ENCODE data around the gene IGBP1. TPM values are rescaled to one million over a fixed set of nuclear protein-coding genes. Genes with fewer than 3 reads are reported as not detected.
A peak's percentile ranks its signal among the peaks of the same experiment; 100 is the strongest.
"Not testable (repeated sequence)": the region's sequence is repeated elsewhere in the genome, so short reads cannot be mapped to it uniquely, and the experiment has no call there.

IGBP1 gene
- polyA plus RNA-seq (2013, experiment 1 of 2; ENCODE audit: insufficient read length): 31.3 TPM
- polyA plus RNA-seq (2013, experiment 2 of 2; ENCODE audit: insufficient read length): 50.3 TPM

DNA sequence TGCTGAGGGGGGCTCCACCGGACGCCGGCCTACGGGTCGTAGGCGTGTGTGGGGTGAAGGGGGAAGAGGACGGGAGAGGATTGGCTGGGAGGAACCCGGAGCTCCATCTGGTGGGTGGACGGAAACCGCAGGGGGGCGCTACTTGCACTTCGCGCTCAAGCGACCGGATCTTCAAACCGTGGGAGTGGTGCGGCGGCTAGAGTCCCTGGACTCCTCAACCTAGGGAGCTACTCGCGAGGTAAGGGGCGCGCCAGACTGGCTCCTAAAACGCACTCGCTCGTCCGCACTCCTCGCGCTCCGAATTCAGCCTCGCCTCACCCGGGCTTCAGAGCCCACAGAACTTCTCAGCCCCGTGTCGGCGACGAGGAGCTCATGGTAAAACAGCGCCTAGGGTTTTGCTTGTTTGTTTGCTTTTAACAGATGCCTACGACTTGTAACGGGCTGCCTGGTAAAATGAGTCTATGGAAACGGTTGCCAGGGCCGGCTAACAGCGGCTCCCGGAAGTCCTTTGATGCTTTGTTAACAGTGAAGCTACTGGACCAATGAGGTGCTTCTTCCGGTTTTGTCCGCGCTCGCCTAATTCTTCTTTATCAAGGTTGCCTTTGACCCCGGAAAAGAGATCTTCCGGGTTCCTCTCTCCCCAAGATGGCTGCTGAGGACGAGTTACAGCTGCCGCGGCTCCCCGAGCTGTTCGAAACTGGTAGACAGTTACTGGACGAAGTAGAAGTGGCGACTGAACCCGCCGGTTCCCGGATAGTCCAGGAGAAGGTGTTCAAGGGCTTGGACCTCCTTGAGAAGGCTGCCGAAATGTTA, at the start of gene IGBP1:
Gene IGBP1, plus strand, starts transcription at position 145 of the 813 bp plus-strand sequence. Its CDS starts 501 bp downstream, at position 646.
- peak; percentile 87 for DNase-seq

DNA sequence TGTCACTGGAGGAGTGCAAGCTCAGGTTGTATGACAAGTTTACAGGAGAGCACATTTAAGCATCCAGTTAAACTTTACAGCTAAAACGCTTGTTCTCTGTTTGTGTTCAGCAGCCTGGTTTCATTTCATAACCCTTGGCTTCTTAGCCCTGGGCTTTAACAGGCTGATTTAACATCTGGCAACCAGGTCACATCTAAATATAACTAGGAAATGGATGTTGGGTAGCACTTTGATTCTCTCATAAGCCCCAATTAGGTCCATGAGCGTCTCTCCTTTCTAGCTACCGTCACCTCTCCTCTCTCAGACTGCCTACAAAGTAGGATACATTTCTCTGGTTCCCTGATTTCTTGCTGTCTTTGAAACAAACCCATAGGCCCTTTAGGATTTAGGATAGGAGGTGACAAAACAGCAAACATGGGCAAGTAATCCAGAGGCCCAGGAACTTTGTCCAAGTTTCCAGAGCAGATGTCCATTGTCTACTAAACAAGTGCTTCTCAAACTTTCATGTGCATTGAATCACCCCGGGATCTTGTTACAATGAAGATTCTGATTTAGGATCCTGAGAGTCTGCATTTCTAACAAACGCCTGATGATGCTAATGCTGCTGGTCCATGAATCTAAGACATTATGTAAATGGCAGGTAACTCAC, 48.5 kb upstream of the IGBP1 start:
- no peak for DNase-seq

DNA sequence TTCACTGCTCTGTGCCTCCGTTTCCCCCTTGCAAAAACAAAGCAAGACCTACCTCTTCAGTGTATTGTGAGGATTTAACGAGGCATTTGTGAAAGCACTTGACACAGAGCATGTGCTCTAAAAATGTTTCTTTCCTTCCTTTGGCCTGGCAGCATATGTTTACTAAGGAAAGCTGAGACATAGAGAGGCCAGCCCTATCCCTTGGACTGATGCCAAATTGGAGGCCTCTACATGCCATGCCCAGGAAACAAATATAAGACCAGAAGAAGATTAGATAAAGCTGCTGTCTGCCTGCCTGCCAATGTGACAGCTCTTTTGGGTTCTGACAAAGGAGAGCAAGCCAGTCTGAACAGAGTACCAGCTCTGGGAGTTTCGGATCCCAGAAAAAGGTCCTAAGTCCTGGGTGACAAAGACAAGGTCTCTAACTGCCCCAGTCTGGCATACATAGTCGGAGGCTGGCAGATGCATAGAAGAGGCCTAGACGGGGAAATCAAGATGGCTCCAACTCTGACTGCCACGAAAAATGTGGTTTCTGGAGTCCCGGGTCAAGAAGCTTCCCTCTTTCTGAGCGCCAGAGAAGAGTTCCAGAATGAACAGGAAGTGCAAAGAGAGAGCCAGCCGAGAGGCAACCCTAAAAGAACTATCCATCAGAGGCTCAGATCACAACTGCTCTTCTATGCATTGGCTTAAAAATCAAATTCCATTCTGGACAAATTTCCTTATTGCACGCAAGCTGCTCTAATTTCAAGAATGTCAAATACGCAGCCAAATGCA, 45.2 kb upstream of the IGBP1 start:
- DNase-seq: peak; percentile 56

DNA sequence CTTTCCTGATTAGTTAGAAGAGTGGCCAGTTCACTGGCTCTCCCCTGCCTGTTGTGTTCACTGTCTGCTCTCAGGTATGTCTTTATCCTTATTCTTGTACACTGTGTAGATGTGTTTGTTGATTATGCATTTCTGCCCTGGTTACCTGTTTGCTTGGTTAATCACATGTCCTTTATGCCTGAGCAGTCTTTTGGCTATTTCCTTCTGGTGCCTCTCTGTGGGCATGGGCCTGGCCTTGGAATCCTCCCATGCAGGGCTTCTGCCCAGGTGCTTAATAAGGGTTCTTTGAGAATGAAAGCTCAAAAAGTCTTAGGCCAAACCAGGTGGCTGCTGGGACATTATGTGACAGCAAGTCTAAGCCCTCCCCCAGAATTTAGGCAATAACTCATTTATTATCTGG, 44.5 kb upstream of the IGBP1 start:
- no peak for DNase-seq

DNA sequence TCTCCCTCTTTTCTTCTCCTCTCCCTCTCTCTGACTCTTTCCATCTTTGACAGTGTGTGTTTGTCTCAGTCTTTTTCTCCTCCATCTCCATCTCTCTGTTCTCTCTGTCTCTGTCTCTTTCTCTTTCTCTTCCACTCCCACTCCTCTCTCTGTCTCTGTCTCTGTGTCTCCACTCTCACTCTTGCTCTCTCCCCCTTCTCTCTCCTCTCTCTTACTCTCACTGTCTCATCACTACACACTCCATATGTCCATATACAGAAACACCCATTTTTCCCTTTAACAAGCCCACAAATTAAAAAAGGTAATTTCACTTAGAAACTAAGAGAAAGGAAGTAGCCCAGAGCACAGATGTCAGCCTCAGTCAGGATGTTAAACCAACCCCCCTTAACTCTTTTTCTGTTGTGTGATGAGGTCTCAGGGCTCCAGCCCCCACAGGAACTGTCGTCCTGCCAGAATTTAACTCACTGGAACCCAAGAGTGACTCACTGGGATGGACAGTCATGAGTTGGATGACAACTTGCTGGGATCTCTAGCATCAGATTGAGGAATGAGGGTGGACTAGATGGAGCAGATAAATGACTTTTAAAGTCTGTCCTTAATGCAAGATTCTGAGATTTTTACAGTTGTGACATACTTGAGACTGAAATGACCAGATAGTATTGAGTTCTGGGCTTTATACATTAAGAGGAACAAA, 43.5 kb upstream of the IGBP1 start:
- DNase-seq: peak; percentile 89

DNA sequence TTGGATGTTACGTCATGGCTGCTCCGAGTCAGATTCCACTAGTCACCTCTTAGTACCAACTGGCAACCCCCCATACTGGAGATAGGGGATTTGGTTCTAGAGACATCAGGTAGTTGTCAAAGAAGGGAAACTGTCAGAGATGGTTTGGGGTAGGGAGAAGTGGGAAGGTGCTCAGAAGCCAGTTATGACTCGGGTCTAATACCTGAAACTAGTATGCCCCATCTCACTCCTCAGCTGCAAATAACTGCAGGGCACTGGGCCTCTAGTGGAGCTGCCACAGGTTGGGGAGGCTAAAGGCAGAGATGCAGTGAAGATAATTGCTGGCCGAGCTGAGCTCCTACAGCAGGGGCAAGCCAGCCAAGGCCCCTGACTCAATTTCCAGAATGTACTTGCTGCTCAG, 41.0 kb upstream of the IGBP1 start:
- no peak for DNase-seq

DNA sequence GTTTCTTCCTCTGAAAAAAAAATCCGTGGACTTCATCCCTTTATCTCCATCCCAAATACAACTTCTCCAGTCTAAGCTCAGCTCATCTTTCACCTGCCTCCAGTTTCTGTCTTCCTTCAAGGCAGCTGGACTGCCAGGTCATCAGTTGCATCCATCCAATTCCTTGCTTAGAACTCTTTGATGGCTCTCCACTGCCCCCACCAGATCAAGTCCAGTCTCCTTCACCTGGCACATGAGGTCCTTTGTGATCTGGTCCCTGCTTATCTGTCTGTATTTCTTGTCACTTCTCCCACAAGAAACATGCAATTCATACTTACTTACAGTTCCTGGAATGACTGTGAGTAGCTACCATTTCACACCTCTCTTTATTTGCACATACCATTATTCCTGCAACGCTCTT, 37.2 kb upstream of the IGBP1 start:
- DNase-seq: peak; percentile 16

DNA sequence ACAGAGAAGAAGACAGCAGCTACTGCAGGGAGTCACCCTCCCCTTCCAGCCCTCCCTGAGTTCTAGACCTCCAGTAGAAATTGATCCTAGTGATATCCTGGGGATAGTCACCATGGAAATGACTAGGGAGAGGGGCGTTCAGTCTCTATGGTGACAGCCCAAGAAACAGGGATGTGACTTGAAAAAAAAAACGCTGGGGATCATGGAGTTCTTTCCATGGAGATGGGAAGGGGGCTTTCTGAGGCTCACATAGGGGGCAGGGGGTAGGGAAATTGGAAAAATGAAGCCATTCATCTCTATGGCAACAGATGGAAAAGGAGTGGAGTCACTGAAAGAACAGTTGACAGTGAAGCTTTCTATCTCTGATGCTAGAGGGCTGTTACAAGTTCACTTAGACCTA, 28.0 kb upstream of the IGBP1 start:
- DNase-seq: no peak

DNA sequence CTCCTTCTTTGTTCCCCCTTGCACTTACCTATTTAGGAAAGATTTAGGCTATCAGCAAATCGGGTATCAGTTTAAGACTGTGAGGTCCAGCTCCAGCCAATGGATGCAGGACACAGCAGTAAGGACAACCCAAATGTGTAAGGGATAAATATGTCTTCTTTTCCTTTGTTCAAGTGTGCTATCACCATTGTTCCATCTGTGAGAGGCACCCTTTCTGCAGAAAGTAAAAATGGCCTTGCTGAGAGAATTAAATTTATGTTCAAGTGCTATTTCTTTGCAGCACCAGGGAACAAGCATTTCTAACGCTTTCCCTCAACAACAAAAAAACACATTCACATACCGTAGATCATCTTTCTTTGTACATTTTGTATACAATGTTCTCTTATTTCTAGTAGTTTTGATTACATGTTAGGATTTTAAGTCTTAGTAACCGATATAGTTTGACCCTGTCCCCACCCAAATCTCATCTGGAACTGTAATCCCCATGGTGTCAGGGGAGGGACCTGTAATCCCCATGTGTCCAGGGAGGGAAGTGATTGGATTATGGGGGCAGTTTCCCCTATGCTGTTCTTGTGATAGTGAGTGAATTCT, 21.7 kb upstream of the IGBP1 start:
- DNase-seq: not testable (repeated sequence)

DNA sequence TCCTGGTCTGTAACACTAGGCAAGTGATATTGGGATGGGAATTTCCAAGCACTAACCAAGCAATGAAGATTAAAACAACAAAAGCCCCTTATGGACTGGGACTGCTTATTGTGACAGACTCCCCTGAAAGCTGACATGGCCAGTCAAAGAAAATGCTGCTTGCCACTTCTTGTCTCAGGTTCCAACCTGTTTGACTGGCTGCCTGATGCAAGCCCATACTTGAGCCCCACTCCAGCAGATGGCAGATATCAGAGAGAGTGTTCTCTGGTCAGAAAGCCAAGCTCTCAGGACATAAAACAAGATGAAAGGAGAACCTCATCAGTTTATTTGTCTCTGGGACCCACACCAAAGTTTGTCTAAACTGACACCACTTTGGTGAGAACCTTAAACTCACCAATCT, 15.5 kb upstream of the IGBP1 start:
- DNase-seq: no peak

DNA sequence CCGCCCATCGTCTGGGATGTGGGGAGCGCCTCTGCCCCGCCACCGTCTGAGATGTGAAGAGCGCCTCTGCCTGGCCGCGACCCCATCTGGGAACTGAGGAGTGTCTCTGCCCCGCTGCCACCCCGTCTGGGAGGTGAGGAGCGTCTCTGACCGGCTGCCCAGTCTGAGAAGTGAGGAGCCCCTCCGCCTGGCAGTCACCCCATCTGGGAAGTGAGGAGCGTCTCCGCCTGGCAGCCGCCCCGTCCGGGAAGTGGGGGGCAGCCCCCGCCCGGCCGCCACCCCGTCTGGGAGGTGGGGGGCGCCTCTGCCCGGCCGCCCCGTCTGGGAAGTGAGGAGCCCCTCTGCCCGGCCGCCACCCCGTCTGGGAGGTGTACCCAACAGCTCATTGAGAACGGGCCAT, 10.2 kb upstream of the IGBP1 start:
- DNase-seq: not testable (repeated sequence)

DNA sequence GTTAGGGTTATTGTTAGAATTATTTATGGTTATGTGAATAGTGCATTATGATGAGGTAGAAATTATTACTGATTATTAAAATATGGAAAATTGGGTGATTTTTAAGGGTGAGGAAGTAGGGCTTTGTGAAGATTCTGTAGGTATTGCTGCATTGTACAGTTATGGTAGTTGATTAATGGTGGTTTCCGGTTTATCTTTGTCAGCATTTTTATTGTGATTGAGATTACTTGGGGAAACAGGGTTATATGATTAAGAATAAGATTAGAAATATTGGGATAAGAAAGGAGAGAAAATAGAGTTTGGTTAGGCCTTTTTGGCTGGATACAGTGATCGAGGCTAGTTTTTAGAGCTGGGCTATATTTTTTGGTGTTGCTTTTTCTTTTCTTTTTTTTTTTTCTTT, 8.6 kb upstream of the IGBP1 start:
- DNase-seq: no peak

DNA sequence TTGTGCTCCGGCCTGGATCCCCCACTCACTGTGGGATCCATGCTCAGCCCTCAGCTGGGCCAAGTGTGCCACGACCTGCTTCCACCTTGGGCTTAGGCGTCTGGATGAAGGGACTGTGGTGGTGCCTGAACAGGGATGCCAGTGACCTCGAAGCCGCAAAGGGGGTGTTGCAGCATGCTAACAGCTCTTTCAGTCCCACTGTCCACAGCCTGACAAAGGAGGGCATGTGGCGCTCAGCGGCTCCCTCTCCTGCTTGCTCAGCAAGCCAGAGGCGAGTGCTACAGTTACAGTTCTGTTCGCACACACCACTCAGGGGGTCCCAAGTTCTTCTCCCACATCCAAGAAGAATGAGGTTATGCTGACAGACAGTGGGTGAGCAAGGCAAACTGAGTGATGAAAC, 5.2 kb upstream of the IGBP1 start:
- DNase-seq: no peak

DNA sequence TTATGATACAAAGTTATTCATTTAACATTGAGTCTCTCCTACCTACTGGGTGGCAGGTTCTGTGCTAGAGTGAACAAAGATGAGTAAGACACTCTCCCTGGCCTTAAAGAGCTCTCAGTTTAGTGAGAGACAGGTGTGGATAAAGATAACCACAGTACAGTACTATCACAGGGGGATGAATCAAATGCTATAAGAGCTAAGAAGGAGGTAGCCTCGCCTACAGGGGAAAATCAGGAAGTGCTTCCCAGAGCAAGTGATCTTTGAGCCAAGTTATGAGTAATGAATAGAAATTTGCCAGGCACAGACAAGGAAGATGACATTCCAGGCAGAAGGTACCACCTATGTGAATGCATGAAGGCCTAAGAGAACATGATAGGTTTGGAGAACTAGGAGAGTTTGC, 3.4 kb upstream of the IGBP1 start:
- no peak for DNase-seq

DNA sequence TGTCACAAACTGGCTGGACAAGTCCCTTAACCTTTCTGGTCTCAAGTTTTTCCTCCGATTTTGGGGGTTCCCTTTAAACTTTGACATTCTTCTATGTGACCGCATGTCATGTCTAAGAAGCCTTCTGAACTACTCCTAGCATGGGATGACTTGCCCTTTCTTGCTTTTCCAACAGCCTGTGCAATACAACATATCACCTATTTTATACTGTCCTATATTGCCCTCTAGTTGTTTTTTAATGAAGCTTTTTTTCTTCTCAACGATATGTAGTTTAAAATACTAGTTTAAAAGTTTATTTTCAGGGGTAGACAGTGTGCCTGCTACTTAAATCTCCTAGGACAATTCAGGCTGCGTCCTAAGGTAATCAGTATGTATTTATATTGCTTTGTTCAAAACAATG, 1.0 kb upstream of the IGBP1 start:
- DNase-seq: no peak

DNA sequence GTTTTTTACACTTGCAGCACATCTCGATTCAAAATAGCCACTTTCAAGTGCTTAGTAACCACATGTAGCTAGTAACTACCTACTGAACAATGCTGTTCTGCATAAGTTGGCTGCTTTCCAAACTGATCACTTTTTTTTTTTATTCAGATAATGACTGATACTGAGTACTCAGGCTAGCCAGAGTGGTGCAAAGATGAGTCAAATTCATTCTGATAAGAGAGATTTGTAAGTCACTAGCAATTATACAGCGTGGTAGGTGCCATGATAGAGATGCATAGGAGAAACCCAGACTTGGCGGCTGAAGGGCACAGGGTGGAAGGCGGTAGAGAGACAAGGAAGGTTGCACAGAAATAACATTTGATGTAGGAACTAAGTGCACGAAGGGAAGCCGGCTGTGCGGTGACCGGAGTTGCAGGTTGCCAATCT, 357 bp upstream of the IGBP1 start:
- DNase-seq: no peak

DNA sequence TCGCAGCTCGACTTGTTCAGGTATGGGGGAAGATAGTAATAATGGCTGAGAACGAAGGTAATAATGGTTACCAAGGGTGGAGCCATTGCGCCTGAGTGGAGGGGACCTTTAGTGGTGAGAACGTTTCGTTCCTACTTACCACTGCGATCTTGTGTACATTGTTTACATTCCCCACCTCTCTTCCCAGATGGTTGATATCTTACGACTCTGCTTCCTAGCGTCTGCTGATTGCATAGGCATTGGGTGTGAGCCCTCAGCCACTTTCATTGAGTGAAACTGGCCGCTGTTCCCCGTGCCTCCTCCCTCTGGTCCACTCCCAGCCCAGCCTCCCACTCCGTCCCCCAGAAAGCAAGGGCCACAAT, 850 bp downstream of the IGBP1 start:
- peak; percentile 5 for DNase-seq

DNA sequence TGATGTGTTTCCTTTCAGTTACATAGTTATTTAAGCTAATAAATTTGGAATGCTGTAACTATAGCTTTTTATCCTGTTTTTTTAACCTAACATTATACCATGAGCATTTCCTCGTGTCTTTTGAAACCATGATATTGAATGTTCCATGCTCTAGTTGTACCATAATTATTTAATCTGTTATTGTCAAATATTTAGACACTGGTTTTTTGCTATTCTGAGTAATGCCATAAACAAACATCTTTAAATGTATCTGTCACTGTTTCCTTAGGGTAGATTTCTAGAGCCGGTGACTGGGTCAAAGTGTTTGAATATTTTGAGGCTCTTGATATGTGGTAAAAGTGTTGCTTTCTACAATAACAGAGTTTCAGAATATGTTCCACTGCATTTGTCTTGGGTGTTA, 5.4 kb downstream of the IGBP1 start:
- DNase-seq: no peak

DNA sequence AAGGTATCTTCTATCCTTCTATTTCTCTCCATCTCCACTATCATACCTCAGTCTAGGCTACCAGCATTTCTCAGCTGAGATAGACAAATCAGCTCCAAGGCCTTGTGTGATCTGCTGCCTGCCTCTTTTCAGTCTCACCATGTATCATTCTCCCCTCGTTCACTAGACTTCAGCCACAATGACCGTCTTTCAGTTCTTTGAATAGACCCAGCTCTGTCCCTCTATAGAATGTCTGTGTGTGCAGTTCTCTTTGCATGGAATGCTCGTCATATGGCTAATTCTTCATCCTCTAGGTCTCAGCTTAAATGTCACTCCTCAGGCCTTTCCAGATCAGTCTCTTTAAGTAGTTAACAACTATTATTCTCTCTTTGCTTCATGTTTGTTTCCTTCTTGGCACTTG, 6.5 kb downstream of the IGBP1 start:
- DNase-seq: no peak

DNA sequence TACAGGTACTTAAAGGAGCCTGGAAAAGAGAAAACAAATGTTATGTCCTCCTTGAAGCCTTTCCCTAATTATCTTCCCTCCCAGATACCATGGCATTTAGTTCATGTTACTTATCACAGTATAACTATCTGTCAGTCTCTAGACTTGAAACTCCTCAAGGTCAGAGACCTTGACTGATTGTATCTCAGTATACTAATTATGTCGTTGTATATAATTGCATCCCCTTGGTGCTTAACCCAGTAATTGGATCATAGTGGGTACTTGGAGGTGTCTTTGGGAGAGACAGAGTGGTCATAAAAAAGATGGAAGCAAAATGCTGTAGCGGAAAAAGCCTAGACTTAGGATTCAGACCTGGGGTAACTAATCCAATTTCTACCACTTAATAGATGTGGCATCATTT, 8.1 kb downstream of the IGBP1 start:
- no peak for DNase-seq

DNA sequence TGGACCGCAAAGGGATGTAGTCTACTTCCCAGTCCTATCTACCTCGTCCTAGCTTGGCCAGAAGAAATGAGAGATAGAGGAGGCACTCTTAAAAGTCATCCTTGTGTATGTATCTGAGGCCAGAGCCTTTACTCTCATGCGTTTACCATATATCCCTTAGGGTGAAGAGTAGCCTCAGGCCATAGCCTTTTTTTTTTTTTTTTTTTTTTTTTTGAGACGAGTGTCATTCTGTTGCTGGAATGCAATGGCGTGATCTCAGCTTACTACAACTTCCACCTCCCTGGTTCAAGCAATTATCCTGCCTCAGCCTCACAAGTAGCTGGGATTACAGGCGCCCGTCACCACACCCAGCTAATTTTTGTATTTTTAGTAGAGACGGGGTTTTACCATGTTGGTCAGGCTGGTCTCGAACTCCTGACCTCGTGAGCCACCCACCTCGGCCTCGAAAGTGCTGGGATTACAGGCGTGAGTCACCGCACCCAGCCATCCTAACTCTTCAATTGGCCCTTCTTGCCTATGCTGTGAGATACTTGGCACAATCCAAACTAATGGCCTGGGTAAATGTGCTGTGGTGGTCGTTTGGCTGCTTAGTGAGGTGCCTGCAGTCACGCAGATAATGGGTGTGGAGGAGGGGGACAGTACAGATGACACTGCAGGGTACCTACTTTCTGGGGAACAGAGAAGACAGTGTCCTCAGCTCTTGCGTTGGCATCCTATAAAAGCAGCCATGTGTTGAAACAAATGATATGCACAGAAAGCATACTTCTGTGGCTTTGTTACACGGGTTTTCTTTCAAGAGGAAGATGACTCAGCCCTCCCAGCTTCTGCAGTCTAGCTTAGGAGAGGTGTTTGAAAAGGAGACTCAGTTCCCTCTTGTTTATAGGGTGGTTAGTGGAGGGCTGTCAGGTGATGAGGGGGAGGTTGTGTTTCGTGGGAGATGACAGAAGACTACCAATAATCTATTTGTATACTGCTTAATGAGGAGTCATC, 33.6 kb downstream of the IGBP1 start:
- DNase-seq: peak; percentile 59

Data from fibroblast of skin of back (primary cell).